Measurements from ENCODE around the gene POLR1G.
"Not testable (repeated sequence)": the region's sequence is repeated elsewhere in the genome, so short reads cannot be mapped to it uniquely, and the experiment has no call there.

The POLR1G gene

GRCh38 chr19:45420871-45421270 is 14.4 kb downstream of the POLR1G start:
- peaks cover 39 to 48% of the 10 kb centered on the region in 2 donors for H3K36me3 Mint-ChIP-seq
- H3K27ac Mint-ChIP-seq = peak overlapping the region; percentile 65
- H3K4me1 Mint-ChIP-seq = peaks cover 50 to 73% of the 10 kb centered on the region in 2 donors
- H3K27me3 Mint-ChIP-seq = no peaks in the 10 kb centered on the region
- ATAC-seq (replicated peaks) (no peak), DNase-seq (no peak)
- H3K4me3 Mint-ChIP-seq = peak overlapping the region; percentile 5 to 40
- H3K9me3 Mint-ChIP-seq = no peaks in the 10 kb centered on the region

GRCh38 chr19:45421947-45422498 is 15.6 kb downstream of the POLR1G start:
- Mint-ChIP-seq H3K4me3 (peak overlapping the region; percentile 0 to 27), H3K9me3 (no peaks in the 10 kb centered on the region), H3K36me3 (peaks cover 33 to 38% of the 10 kb centered on the region in 2 donors), H3K27ac (no peak overlapping the region), H3K27me3 (peaks cover 0 to 3% of the 10 kb centered on the region in 2 donors), H3K4me1 (peaks cover 50 to 75% of the 10 kb centered on the region in 2 donors)
- ATAC-seq (replicated peaks) = no peak
- no peak for DNase-seq

DNA sequence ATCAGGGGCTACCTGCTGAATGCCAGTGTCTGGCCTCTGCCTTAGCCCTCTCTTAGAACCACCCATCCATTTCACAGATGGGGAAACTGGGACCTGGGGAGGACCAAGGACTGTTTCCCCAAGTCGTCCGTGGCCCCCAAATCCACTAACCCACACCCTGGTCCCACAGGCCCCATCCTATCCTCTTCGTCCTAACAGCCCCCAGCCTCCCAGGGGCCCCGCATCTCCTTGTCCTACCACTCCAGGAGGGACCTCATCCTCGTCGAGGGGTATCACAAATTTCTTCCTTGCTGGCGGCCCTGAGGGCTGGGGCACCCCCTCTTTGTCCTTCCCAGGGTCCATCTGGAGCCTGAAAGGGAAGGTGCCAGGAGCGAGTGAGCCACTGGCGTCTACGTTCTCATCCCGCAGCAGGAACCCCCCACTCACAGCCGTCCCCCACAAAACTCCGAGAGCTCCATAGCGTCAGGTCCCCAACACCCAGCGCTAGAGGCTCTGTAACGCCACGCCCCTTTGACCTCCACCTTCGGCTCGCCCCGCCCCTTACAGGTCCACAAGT is 16.7 kb downstream of the POLR1G start:
- Mint-ChIP-seq H3K9me3 (no peaks in the 10 kb centered on the region), H3K4me3 (peak overlapping the region; percentile 96 to 98), H3K36me3 (peaks cover 26 to 33% of the 10 kb centered on the region in 2 donors), H3K4me1 (peaks cover 46 to 76% of the 10 kb centered on the region in 2 donors), H3K27ac (peak overlapping the region; percentile 98), H3K27me3 (peaks cover under 1 to 4% of the 10 kb centered on the region in 2 donors)
- no peak for DNase-seq
- ATAC-seq (replicated peaks) = no peak

DNA sequence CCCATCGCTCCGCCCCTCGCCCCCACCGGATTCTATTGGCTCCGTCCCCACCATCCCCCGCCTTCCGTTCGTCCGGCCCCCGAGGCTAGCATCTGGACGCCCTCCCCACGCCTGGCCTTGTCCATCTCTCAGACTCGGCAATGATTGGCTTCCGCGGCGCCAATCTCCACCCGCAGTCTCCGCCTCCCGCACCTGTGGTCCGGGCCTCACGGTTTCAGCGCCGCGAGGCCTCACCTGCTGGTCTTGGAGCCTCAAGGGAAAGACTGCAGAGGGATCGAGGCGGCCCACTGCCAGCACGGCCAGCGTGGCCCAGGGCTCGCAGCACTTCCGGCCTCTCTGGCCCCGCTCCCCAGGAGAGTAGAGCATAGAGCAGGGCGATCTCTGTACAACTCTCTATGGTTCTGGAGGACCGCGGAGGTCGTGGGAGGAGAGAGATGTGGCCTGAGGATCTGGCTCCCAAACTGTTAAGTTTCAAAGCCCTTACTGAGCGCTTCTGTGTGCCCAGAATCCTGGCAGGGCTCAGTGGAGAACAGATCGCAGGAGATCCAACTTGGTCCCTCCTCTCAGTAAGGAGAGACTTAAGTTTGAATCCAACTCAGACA is 17.2 kb downstream of the POLR1G start, which contains the start of gene ERCC1:
ERCC1 (minus strand) TSS at position 329 of the 602 bp plus-strand sequence. CDS start 543 bp downstream, outside the sequence.
- Mint-ChIP-seq H3K27ac (peak within 1 kb of the TSS; percentile 98), H3K4me3 (peak within 1 kb of the TSS; percentile 96 to 98), H3K27me3 (peaks cover 6 to 8% of the 10 kb centered on the region in 2 donors), H3K4me1 (peaks cover 45 to 76% of the 10 kb centered on the region in 2 donors), H3K9me3 (no peaks in the 10 kb centered on the region), H3K36me3 (peaks cover 22 to 30% of the 10 kb centered on the region in 2 donors)
- ATAC-seq (replicated peaks) (peak; percentile 79 to 83), DNase-seq (peak; percentile 90)

DNA sequence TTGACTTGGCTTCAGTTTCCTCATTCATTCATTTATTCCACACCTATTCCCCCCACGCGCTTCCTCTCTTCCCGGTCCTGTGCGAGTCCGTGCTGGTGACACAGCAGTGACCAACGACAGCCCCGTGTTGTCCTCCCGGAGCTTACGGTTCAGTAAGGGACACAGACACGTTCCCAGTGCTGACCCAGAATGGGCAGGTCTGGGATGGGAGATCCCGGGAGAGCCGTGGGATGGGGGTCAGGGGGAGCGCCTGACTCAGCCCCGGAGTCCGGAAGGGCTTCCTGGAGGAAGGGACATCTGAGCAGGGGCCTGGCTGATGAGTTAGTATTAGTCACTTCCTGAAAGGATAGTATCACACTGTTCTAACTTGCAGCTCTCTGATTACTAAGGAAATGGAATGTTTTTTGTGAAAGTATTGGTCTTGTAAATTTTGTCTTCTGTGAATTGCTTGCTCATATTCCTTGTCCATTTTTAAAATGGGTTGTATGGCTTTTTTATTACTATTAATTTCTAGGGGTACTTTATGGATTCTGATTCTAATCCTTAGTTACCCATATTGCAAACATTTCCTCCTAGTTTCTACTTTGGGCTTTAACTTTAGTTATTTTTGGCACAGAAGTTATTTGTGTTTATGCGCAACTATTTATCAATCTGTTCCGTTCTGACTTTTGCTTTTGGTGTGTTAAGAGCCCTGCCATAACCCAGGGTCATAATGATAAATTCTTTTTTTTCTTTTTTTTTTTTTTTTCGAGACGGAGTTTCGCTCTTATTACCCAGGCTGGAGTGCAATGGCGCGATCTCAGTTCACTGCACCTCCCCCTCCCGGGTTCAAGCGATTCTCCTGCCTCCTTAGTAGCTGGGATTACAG is 18.0 kb downstream of the POLR1G start:
- Mint-ChIP-seq H3K27me3 (peaks cover 6 to 8% of the 10 kb centered on the region in 2 donors), H3K4me3 (peak overlapping the region; percentile 96 to 98), H3K9me3 (no peaks in the 10 kb centered on the region), H3K4me1 (peaks cover 39 to 69% of the 10 kb centered on the region in 2 donors), H3K27ac (peak overlapping the region; percentile 98), H3K36me3 (peaks cover 22 to 23% of the 10 kb centered on the region in 2 donors)
- DNase-seq = no peak
- peak; percentile 20 to 39 for ATAC-seq (replicated peaks)

- Mint-ChIP-seq H3K4me1 (peaks cover 9 to 30% of the 10 kb centered on the region in 2 donors), H3K4me3 (peak overlapping the region; percentile 84 to 87), H3K27ac (no peak overlapping the region), H3K36me3 (peaks cover 0 to 1% of the 10 kb centered on the region in 2 donors), H3K9me3 (no peaks in the 10 kb centered on the region), H3K27me3 (peaks cover 6 to 8% of the 10 kb centered on the region in 2 donors)
- DNase-seq (no peak), ATAC-seq (replicated peaks) (no peak)
Observed at GRCh38 chr19:45428384-45429231, 22.2 kb downstream of the POLR1G start.

DNA sequence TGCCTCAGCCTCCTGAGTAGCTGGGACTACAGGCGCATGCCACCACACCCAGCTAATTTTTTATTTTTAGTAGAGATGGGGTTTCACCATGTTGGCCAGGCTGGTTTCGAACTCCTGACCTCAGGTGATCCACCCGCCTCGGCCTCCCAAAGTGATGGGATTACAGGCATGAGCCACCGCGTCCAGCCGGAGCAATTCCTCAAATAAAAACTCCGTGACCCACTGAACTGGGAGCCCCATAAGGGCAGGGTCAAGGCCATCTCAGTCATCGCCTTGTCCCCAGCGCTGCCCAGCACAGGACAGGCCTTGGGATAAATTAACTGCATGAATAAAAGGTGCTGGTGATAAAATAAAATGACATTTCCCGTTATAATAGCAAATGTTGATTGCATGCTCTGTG is 23.5 kb downstream of the POLR1G start:
- ATAC-seq (replicated peaks); DNase-seq; H3K27me3 Mint-ChIP-seq; H3K36me3 Mint-ChIP-seq; H3K9me3 Mint-ChIP-seq; H3K4me3 Mint-ChIP-seq; H3K27ac Mint-ChIP-seq: not testable (repeated sequence)
- peaks cover 5 to 19% of the 10 kb centered on the region in 2 donors for H3K4me1 Mint-ChIP-seq

DNA sequence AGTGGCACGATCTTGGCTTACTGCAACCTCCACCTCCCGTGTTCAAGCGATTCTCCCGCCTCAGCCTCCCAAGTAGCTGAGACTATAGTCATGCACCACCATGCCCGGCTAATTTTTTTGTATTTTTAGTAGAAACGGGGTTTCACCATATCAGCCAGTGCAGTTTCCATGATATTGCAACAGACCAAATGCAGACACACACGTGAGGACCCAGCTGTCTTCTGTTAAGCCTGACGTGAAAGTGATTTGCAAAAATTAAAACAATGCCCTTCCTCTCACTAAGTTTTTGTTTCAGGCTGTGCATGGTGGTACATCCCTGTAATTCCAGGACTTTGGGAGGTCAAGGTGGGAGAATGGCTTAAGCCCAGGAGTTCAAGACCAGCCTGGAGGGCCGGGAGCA is 24.6 kb downstream of the POLR1G start:
- ATAC-seq (replicated peaks) = peak; percentile 36 to 44
- not testable (repeated sequence) for H3K9me3 Mint-ChIP-seq, H3K27me3 Mint-ChIP-seq, H3K36me3 Mint-ChIP-seq, H3K27ac Mint-ChIP-seq, DNase-seq, H3K4me3 Mint-ChIP-seq
- peaks cover 3 to 19% of the 10 kb centered on the region in 2 donors for H3K4me1 Mint-ChIP-seq

- not testable (repeated sequence) for ATAC-seq (replicated peaks); H3K9me3 Mint-ChIP-seq; DNase-seq; H3K27me3 Mint-ChIP-seq; H3K36me3 Mint-ChIP-seq; H3K27ac Mint-ChIP-seq; H3K4me3 Mint-ChIP-seq
- peaks cover 3 to 11% of the 10 kb centered on the region in 2 donors for H3K4me1 Mint-ChIP-seq
Observed at GRCh38 chr19:45432543-45432942, 26.1 kb downstream of the POLR1G start.

GRCh38 chr19:45437328-45437727 is 30.9 kb downstream of the POLR1G start:
- H3K27ac Mint-ChIP-seq = no peak overlapping the region
- peaks cover 14 to 17% of the 10 kb centered on the region in 2 donors for H3K4me1 Mint-ChIP-seq
- no peaks in the 10 kb centered on the region for H3K9me3 Mint-ChIP-seq
- no peak for DNase-seq
- no peaks in the 10 kb centered on the region for H3K27me3 Mint-ChIP-seq
- no peak for ATAC-seq (replicated peaks)
- no peak overlapping the region for H3K4me3 Mint-ChIP-seq
- no peaks in the 10 kb centered on the region for H3K36me3 Mint-ChIP-seq

DNA sequence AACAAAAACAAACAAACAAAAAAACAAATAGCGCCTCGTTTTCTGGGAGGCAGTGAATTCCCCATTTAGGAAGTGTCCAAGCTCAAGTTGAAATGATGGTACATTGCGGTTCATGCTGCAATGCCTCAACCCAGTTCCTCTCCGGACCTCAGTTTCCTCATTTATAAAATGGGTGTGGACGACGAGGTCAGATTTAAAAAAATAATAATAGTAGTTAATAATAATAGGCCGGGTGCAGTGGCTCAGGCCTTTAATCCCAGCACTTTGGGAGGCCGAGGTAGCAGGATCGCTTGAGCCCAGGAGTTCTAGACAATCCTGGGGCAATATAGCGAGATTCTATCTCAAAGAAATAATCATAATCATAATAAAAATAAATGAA is 32.7 kb downstream of the POLR1G start:
- Mint-ChIP-seq H3K27me3 (no peaks in the 10 kb centered on the region), H3K4me3 (peak overlapping the region; percentile 80 to 83), H3K9me3 (no peaks in the 10 kb centered on the region), H3K4me1 (peaks cover 28 to 35% of the 10 kb centered on the region in 2 donors), H3K27ac (no peak overlapping the region), H3K36me3 (no peaks in the 10 kb centered on the region)
- DNase-seq (no peak), ATAC-seq (replicated peaks) (no peak)

DNA sequence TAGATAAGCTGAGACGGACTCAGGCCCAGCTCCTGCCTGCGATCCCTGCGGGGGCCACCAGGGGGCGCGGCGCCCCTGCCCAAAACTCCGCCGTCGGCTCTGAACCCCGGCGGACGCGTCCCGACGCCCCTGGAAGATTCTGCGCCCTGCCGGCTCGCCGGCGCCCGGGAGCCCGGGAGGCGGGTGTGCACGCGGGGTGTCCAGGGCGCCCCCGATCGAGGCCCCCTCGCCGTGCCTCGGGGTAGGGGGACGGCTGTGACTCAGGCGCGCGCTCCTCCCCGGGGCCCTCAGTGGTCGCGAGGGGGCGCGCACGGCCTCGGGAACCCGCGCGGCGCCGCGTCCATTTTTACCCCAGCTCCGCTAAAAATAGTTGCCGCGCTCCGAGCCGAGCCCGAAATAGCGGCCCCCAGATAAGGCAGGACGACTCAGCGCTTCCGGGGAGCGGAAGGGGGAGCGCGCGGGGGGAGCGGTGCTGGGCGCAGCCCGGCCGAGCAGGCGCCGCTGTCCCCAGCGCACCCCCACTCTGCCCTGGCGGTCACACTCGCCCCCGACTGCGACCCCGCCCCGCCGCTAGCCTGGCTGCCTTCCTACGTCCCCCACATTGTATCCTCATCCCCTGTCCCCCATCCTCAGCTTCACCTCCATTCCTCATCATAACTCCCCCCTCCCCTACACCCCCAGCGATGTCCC is 33.3 kb downstream of the POLR1G start:
- DNase-seq (peak; percentile 74), ATAC-seq (replicated peaks) (peak; percentile 61 to 72)
- Mint-ChIP-seq H3K36me3 (no peaks in the 10 kb centered on the region), H3K4me3 (peak overlapping the region; percentile 80 to 83), H3K9me3 (no peaks in the 10 kb centered on the region), H3K4me1 (peaks cover 33 to 41% of the 10 kb centered on the region in 2 donors), H3K27ac (peak overlapping the region; percentile 63), H3K27me3 (no peaks in the 10 kb centered on the region)

DNA sequence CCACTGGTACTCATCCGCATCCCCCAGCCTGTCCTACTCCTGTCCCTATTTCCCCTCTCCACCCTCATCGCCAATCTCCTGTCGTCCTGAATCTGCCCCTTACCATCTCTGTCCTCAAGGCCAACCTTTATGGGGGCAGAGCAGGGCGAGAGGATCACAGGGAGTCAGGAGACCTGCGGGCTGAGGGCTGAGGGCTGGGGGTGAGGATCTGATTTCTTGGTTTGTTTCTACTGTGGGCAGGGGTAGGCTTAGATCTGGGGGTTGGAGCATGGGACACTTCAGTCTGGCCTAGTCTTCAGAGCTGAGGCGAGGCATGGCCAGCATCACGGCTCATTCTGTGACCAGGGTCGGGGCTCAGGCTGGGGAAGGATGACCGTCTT is 33.8 kb downstream of the POLR1G start:
- no peaks in the 10 kb centered on the region for H3K9me3 Mint-ChIP-seq
- H3K4me3 Mint-ChIP-seq = peak overlapping the region; percentile 80 to 83
- no peaks in the 10 kb centered on the region for H3K27me3 Mint-ChIP-seq
- DNase-seq = no peak
- ATAC-seq (replicated peaks) = no peak
- no peaks in the 10 kb centered on the region for H3K36me3 Mint-ChIP-seq
- H3K4me1 Mint-ChIP-seq = peaks cover 38 to 46% of the 10 kb centered on the region in 2 donors
- peak overlapping the region; percentile 63 for H3K27ac Mint-ChIP-seq
